GM12891 (cell line): ENCODE measurements around the gene MOB3A.

Experiments
- POLR2A ChIP-seq: IDR thresholded peaks from 2 replicates; pipeline ENCODE4 v1.6.1; 2011; ENCODE audit warnings: low read depth, low read length, control low read depth
- POLR2AphosphoS5 ChIP-seq: IDR thresholded peaks from 2 replicates; pipeline ENCODE4 v1.6.1; 2011; ENCODE audit warnings: low read depth, low read length, control low read depth
- SPI1 ChIP-seq: IDR thresholded peaks from 2 replicates; pipeline ENCODE4 v1.6.1; 2011; ENCODE audit warnings: low read depth, low read length, control low read depth
- TAF1 ChIP-seq: IDR thresholded peaks from 2 replicates; pipeline ENCODE4 v1.6.1; 2011; ENCODE audit warnings: low read depth, low read length, control low read depth

- TF ChIP-seq POLR2AphosphoS5 (no peak), POLR2A (no peak), TAF1 (no peak), SPI1 (no peak)
Measured at GRCh38 chr19:2135474-2136402, 39.6 kb upstream of the MOB3A start.
